Measurements from ENCODE around the gene ADAM17. TPM values are rescaled to one million over a fixed set of nuclear protein-coding genes. Genes with fewer than 3 reads are reported as not detected.

ADAM17 gene
- total RNA-seq, 4 donors from 2014 or later = 7.7 to 47.0 (median 27.7) TPM

DNA sequence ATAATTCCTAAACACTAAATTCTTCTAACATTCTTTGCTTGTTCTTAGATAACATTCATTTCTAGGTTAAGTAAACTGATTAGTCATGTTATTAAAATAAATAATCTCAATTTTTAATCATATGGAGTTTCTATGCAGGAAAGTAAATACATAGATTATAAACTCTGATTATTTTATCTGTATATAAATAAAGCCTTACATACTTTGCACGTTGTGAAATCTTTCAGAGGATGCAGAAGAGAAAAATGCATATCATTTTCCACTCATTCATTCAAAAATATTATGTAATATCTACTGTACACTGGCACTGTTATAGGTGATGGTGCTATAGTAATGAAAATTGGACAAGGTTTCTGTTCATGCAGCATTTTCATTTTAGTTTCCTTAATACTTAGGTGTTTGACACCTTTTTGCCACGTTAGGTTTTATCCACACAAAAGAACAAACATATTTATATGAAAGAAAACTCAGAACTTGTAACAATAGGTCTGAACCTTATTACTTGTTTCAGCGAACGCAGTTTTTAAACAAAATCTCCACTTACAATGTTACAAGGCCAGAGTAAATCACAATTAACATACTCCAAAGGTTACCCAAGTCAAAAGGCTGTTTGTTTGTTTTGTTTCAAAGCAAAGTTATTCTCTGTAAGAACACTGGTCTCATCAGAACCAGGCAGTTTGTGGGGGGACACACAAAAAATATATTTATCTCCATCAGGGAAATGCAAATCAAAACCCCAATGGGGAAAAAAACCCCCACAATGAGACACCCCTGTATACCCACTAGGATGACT is 27.4 kb downstream of the ADAM17 start:
- TF ChIP-seq, protein P1, sequence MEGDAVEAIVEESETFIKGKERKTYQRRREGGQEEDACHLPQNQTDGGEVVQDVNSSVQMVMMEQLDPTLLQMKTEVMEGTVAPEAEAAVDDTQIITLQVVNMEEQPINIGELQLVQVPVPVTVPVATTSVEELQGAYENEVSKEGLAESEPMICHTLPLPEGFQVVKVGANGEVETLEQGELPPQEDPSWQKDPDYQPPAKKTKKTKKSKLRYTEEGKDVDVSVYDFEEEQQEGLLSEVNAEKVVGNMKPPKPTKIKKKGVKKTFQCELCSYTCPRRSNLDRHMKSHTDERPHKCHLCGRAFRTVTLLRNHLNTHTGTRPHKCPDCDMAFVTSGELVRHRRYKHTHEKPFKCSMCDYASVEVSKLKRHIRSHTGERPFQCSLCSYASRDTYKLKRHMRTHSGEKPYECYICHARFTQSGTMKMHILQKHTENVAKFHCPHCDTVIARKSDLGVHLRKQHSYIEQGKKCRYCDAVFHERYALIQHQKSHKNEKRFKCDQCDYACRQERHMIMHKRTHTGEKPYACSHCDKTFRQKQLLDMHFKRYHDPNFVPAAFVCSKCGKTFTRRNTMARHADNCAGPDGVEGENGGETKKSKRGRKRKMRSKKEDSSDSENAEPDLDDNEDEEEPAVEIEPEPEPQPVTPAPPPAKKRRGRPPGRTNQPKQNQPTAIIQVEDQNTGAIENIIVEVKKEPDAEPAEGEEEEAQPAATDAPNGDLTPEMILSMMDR (IDR thresholded peaks at IDR 0.05) = no peak
- no peak for TF ChIP-seq POLR2A (IDR thresholded peaks at IDR 0.05)
- H3K36me3 ChIP-seq = no peaks in the 10 kb centered on the region
- H3K4me1 ChIP-seq = no peaks in the 10 kb centered on the region
- DNase-seq = no peak
- no peaks in the 10 kb centered on the region for H3K9me3 ChIP-seq
- no peak overlapping the region for H3K4me3 ChIP-seq
- intact Hi-C loops (cut with DNase I; ENCODE audit: low total_unique reads) = no loop called here
- no peaks in the 10 kb centered on the region for H3K27me3 ChIP-seq
- no peak overlapping the region for H3K27ac ChIP-seq

DNA sequence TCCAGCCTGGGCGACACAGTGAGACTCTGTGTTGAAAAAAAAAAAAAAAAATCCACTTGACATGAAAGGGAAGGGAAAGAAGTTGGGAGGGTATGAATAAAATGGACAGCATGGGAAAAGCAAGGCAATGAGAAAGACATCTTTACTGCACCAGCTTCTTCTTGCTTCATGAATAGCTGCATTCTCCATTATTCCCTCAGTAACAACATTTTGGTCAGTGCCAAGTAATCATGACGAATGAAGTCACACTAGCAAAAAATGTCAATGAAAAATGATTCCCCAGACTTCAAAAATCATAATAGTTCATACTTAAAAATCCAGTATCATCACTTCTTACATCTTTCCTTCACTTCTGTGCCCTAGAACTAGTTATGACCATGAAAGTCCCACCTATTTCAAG is 30.4 kb downstream of the ADAM17 start:
- Histone ChIP-seq H3K4me1 (no peaks in the 10 kb centered on the region), H3K9me3 (no peaks in the 10 kb centered on the region), H3K36me3 (no peaks in the 10 kb centered on the region), H3K4me3 (no peak overlapping the region), H3K27me3 (no peaks in the 10 kb centered on the region), H3K27ac (no peak overlapping the region)
- intact Hi-C loops (cut with DNase I; ENCODE audit: low total_unique reads) = no loop called here
- DNase-seq = no peak
- TF ChIP-seq, protein P1 (IDR thresholded peaks at IDR 0.05) = no peak
- TF ChIP-seq POLR2A (IDR thresholded peaks at IDR 0.05) = no peak

DNA sequence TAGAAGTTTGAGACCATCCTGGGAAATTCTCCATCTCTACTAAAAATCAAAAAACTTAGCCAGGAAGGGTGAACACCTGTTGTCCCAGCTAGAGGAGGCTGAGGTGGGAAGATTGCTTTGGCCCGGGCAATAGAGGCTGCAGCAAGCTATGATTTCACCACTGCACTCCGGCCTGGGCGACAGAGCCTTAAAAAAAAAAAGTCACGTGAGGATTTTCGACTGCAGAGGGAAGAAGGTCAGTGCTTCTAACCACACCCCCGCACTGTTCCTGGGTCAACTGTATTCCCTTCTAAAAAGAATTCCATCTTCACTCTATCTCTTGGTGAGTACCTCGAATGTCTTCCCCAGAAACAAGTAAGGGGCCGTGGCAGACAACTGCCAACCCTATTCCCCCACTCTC is 31.3 kb downstream of the ADAM17 start:
- TF ChIP-seq, protein P1 (IDR thresholded peaks at IDR 0.05) = no peak
- TF ChIP-seq POLR2A (IDR thresholded peaks at IDR 0.05) = no peak
- intact Hi-C loops (cut with DNase I; ENCODE audit: low total_unique reads) = no loop called here
- Histone ChIP-seq H3K27me3 (no peaks in the 10 kb centered on the region), H3K9me3 (no peaks in the 10 kb centered on the region), H3K4me1 (no peaks in the 10 kb centered on the region), H3K27ac (no peak overlapping the region), H3K36me3 (no peaks in the 10 kb centered on the region), H3K4me3 (no peak overlapping the region)
- DNase-seq = no peak

DNA sequence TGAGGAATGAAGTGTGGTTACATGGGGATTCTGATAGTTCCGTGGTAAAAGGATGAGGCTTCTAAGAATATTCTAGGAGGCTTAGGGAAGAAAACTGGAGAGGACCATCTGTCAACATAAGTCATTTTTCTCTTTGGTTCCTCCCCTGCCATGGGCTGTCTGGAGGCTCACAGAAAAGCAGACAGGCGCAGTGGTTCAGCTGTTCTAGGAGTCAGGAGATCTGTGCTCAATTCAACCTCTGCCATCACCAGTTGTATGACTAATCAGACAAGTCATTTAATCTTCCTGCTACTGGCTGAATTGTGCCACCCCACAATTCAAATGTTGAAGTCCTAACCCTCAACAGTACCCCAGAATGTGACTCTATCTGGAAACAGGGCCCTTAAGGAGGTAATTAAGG is 36.4 kb downstream of the ADAM17 start:
- Histone ChIP-seq H3K4me3 (no peak overlapping the region), H3K27ac (no peak overlapping the region), H3K4me1 (no peaks in the 10 kb centered on the region), H3K36me3 (no peaks in the 10 kb centered on the region), H3K27me3 (no peaks in the 10 kb centered on the region), H3K9me3 (no peaks in the 10 kb centered on the region)
- intact Hi-C loops (cut with DNase I; ENCODE audit: low total_unique reads) = no loop called here
- TF ChIP-seq, protein P1 (IDR thresholded peaks at IDR 0.05) = no peak
- TF ChIP-seq POLR2A (IDR thresholded peaks at IDR 0.05) = no peak
- DNase-seq = no peak

DNA sequence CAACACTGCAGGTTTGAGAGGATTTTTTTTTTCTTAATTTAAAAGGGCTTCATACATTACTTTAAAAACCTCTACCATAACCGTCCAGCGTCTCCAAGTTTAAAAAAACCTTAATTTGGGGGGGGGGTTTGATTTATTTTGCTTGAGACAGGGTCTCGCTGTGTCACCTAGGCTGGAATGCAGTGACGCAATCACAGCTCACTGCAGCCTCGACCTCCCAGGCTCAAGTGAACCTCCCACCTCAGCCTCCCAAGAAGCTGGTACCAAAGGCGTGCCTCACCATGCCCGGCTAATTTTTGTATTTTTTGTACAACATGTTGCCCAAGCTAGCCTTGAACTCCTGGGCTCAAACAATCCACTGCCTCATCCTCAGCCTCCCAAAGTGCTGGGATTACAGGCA is 36.9 kb downstream of the ADAM17 start:
- DNase-seq = no peak
- H3K4me1 ChIP-seq = no peaks in the 10 kb centered on the region
- intact Hi-C loops (cut with DNase I; ENCODE audit: low total_unique reads) = no loop called here
- H3K9me3 ChIP-seq = no peaks in the 10 kb centered on the region
- no peak for TF ChIP-seq POLR2A (IDR thresholded peaks at IDR 0.05)
- TF ChIP-seq, protein P1 (IDR thresholded peaks at IDR 0.05) = no peak
- no peaks in the 10 kb centered on the region for H3K36me3 ChIP-seq
- no peak overlapping the region for H3K27ac ChIP-seq
- H3K4me3 ChIP-seq = no peak overlapping the region
- no peaks in the 10 kb centered on the region for H3K27me3 ChIP-seq
